Measurements from ENCODE around the gene GNAS.
"Not testable (repeated sequence)": the region's sequence is repeated elsewhere in the genome, so short reads cannot be mapped to it uniquely, and the experiment has no call there.

The GNAS gene

GRCh38 chr20:58813369-58813768, 39.1 kb upstream of the GNAS start:
- DNase-seq (ENCODE audit: extremely low read depth, low read depth) = no peak
- TF ChIP-seq CTCF (IDR thresholded peaks at IDR 0.05; ENCODE audit: low read depth, low read length) = no peak

GRCh38 chr20:58815448-58815847, 37.1 kb upstream of the GNAS start:
- no peak for TF ChIP-seq CTCF (IDR thresholded peaks at IDR 0.05; ENCODE audit: low read depth, low read length)
- no peak for DNase-seq (ENCODE audit: extremely low read depth, low read depth)

- TF ChIP-seq CTCF (IDR thresholded peaks at IDR 0.05; ENCODE audit: low read depth, low read length) = no peak
- no peak for DNase-seq (ENCODE audit: extremely low read depth, low read depth)
These were observed 36.5 kb upstream of the GNAS start for GRCh38 chr20:58816051-58816450.

- no peak for DNase-seq (ENCODE audit: extremely low read depth, low read depth)
- TF ChIP-seq CTCF (IDR thresholded peaks at IDR 0.05; ENCODE audit: low read depth, low read length) = no peak
These were observed 35.4 kb upstream of the GNAS start for GRCh38 chr20:58816957-58817651.

GRCh38 chr20:58817748-58818147, 34.8 kb upstream of the GNAS start:
- no peak for DNase-seq (ENCODE audit: extremely low read depth, low read depth)
- TF ChIP-seq CTCF (IDR thresholded peaks at IDR 0.05; ENCODE audit: low read depth, low read length) = no peak

- TF ChIP-seq CTCF (IDR thresholded peaks at IDR 0.05; ENCODE audit: low read depth, low read length) = no peak
- DNase-seq (ENCODE audit: extremely low read depth, low read depth) = peak; percentile 18
These were observed 33.8 kb upstream of the GNAS start for GRCh38 chr20:58818586-58819285.

- DNase-seq (ENCODE audit: extremely low read depth, low read depth) = no peak
- TF ChIP-seq CTCF (IDR thresholded peaks at IDR 0.05; ENCODE audit: low read depth, low read length) = no peak
These were observed 32.6 kb upstream of the GNAS start for GRCh38 chr20:58819921-58820320.

- DNase-seq (ENCODE audit: extremely low read depth, low read depth) = not testable (repeated sequence)
These were observed 32.0 kb upstream of the GNAS start for GRCh38 chr20:58820515-58820914.

Data from AG09319 (cell line).